ENCODE data around the gene SARDH. TPM values are rescaled to one million over a fixed set of nuclear protein-coding genes. Genes with fewer than 3 reads are reported as not detected.

The SARDH gene
- total RNA-seq, 4 donors from 2014 or later = 0.39 to 2.9 (median 0.59) TPM

- Histone ChIP-seq H3K4me3 (no peak overlapping the region), H3K4me1 (no peaks in the 10 kb centered on the region), H3K27ac (no peak overlapping the region), H3K36me3 (no peaks in the 10 kb centered on the region), H3K27me3 (peaks cover 7 to 11% (median 10%) of the 10 kb centered on the region in 3 donors), H3K9me3 (no peaks in the 10 kb centered on the region)
- in situ Hi-C loops (cut with MboI; ENCODE audit: low sequenced_read_pairs in 4 of 4) = no loop called here
- TF ChIP-seq POLR2A (IDR thresholded peaks at IDR 0.05) = no peak
- TF ChIP-seq, protein P1, sequence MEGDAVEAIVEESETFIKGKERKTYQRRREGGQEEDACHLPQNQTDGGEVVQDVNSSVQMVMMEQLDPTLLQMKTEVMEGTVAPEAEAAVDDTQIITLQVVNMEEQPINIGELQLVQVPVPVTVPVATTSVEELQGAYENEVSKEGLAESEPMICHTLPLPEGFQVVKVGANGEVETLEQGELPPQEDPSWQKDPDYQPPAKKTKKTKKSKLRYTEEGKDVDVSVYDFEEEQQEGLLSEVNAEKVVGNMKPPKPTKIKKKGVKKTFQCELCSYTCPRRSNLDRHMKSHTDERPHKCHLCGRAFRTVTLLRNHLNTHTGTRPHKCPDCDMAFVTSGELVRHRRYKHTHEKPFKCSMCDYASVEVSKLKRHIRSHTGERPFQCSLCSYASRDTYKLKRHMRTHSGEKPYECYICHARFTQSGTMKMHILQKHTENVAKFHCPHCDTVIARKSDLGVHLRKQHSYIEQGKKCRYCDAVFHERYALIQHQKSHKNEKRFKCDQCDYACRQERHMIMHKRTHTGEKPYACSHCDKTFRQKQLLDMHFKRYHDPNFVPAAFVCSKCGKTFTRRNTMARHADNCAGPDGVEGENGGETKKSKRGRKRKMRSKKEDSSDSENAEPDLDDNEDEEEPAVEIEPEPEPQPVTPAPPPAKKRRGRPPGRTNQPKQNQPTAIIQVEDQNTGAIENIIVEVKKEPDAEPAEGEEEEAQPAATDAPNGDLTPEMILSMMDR (IDR thresholded peaks at IDR 0.05 in 4 of 5, conservative IDR thresholded peaks at IDR 0.05 in 1 of 5) = no peak
- intact Hi-C loops (cut with DNase I; ENCODE audit: low total_unique reads) = no loop called here
- no peak for ATAC-seq
- DNase-seq = no peak
Measured at GRCh38 chr9:133635098-133635497, 103.1 kb downstream of the SARDH start.

DNA sequence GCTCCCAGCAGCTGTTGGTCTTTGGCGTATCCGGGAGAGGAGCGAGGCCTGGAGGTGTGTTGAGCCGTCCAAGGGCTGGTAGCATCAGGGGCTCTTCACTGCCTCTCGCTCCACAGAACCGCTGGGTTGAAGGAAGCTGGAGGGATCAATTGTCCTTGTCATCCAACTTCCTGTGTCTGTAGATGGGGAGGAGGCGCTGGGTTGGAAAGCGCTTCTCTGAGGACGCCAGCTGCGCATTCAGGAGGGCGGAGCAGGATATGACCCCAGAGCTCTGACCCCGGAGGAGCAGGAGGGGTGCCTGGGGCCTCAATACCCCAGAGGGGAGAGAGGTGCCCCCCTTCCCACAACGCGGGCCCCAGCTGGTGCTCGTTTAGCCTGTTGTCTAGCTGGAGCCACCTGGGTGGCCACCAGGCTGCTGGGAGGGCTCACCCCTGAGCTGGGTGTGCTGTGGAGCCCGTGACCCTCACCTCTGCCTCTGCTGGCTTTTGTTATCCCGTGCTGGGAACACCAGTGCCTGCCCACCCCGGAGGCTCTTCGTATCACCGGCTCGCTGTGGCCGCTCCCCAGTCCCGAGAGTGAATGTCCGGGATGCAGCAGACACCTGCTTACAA lies 104.0 kb downstream of the SARDH start:
- H3K4me3 ChIP-seq = no peak overlapping the region
- no peaks in the 10 kb centered on the region for H3K36me3 ChIP-seq
- intact Hi-C loops (cut with DNase I; ENCODE audit: low total_unique reads) = no loop called here
- in situ Hi-C loops (cut with MboI; ENCODE audit: low sequenced_read_pairs in 4 of 4) = no loop called here
- H3K27me3 ChIP-seq = peaks cover 7 to 11% (median 10%) of the 10 kb centered on the region in 3 donors
- H3K27ac ChIP-seq = no peak overlapping the region
- H3K4me1 ChIP-seq = no peaks in the 10 kb centered on the region
- ATAC-seq (no peak), DNase-seq (no peak)
- no peaks in the 10 kb centered on the region for H3K9me3 ChIP-seq
- TF ChIP-seq POLR2A (IDR thresholded peaks at IDR 0.05) = no peak

- no peak overlapping the region for H3K4me3 ChIP-seq
- TF ChIP-seq POLR2A (IDR thresholded peaks at IDR 0.05) = no peak
- TF ChIP-seq, protein P1 (IDR thresholded peaks at IDR 0.05 in 4 of 5, conservative IDR thresholded peaks at IDR 0.05 in 1 of 5) = no peak
- peaks cover 7 to 11% (median 10%) of the 10 kb centered on the region in 3 donors for H3K27me3 ChIP-seq
- intact Hi-C loops (cut with DNase I; ENCODE audit: low total_unique reads) (no loop called here), in situ Hi-C loops (cut with MboI; ENCODE audit: low sequenced_read_pairs in 4 of 4) (no loop called here)
- H3K36me3 ChIP-seq = no peaks in the 10 kb centered on the region
- no peak for ATAC-seq
- DNase-seq = no peak
- H3K4me1 ChIP-seq = no peaks in the 10 kb centered on the region
- no peak overlapping the region for H3K27ac ChIP-seq
- no peaks in the 10 kb centered on the region for H3K9me3 ChIP-seq
Measured at GRCh38 chr9:133633681-133634080, 104.5 kb downstream of the SARDH start.

DNA sequence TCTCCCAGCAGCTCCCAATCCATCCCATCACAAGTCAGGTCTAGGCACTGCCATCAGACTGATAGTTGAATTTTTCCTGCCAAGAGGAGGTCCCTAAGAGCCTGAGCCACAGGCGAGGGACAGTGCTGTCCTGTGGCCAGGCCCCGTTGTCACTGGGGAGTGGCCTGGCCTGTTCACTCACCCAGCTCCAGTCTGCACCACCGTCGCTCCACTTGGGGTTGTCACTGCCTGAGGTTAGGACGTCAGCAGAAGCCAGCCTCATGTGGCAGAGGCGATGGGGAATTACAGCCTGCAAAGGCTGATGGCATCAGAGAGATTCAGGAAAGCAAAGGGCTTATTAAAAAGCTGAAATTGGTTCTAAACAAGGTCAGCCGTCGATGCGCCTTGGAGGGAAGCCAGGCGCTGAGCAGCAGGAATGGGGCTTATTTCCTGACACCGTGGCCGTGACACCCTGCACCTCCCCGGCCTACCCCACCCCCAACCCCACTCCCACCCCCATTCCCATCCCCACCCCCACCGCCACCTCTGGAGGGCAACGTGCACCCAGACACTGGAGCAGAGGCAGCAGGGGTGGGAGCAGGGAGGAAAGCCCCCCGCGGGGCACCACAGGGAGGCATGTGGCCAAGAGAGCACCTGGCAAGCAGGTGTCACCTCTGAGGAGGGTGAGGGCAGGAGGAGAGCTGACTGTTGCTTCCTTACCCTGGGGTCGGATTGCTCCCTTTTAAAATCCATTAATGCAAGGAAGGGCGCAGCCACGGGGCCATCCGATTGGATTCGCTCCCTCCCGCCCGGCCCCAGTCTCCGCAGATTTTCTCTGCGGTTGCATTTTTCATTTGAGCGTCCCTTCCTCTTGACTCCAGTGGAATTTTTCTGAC lies 105.1 kb downstream of the SARDH start:
- in situ Hi-C loops (cut with MboI; ENCODE audit: low sequenced_read_pairs in 4 of 4) (no loop called here), intact Hi-C loops (cut with DNase I; ENCODE audit: low total_unique reads) (no loop called here)
- no peak overlapping the region for H3K27ac ChIP-seq
- no peaks in the 10 kb centered on the region for H3K4me1 ChIP-seq
- no peak for ATAC-seq
- no peaks in the 10 kb centered on the region for H3K36me3 ChIP-seq
- no peaks in the 10 kb centered on the region for H3K9me3 ChIP-seq
- no peak overlapping the region for H3K4me3 ChIP-seq
- TF ChIP-seq, protein P1 (IDR thresholded peaks at IDR 0.05 in 4 of 5, conservative IDR thresholded peaks at IDR 0.05 in 1 of 5) = no peak
- no peak for TF ChIP-seq POLR2A (IDR thresholded peaks at IDR 0.05)
- no peak for DNase-seq
- peaks cover 7 to 11% (median 10%) of the 10 kb centered on the region in 3 donors for H3K27me3 ChIP-seq

GRCh38 chr9:133631111-133631510 lies 107.0 kb downstream of the SARDH start:
- H3K27ac ChIP-seq = no peak overlapping the region
- no peak overlapping the region for H3K4me3 ChIP-seq
- peaks cover 7 to 10% (median 9%) of the 10 kb centered on the region in 3 donors for H3K27me3 ChIP-seq
- H3K36me3 ChIP-seq = no peaks in the 10 kb centered on the region
- in situ Hi-C loops (cut with MboI; ENCODE audit: low sequenced_read_pairs in 4 of 4) = no loop called here
- ATAC-seq (no peak), DNase-seq (no peak)
- TF ChIP-seq POLR2A (IDR thresholded peaks at IDR 0.05) = no peak
- TF ChIP-seq, protein P1 (IDR thresholded peaks at IDR 0.05 in 4 of 5, conservative IDR thresholded peaks at IDR 0.05 in 1 of 5) = no peak
- intact Hi-C loops (cut with DNase I; ENCODE audit: low total_unique reads) = no loop called here
- H3K9me3 ChIP-seq = no peaks in the 10 kb centered on the region
- H3K4me1 ChIP-seq = no peaks in the 10 kb centered on the region
